CD4-positive, alpha-beta T cell treated with Interleukin-2 at 100 ng/mL for 4 hours (primary cell): ENCODE data around the gene PRDX5.

Source experiments
- DNase-seq: peaks from one replicate; pipeline ENCODE4 v3.0.0-alpha.2; 2020; ENCODE audit warnings: low spot score

The PRDX5 gene

GRCh38 chr11:64347193-64347867 lies 29.4 kb downstream of the PRDX5 start:
- no peak for DNase-seq

- no peak for DNase-seq
Measured at GRCh38 chr11:64348383-64349024, 30.6 kb downstream of the PRDX5 start.

- no peak for DNase-seq
Measured at GRCh38 chr11:64349025-64349387, 31.1 kb downstream of the PRDX5 start.

- DNase-seq, result no peak
Measured at GRCh38 chr11:64349404-64349803, 31.5 kb downstream of the PRDX5 start.

GRCh38 chr11:64351136-64351631 lies 33.3 kb downstream of the PRDX5 start:
- no peak for DNase-seq

- DNase-seq, result no peak
Measured at GRCh38 chr11:64352099-64352994, 34.4 kb downstream of the PRDX5 start.

- DNase-seq, result no peak
Measured at GRCh38 chr11:64352995-64353714, 35.2 kb downstream of the PRDX5 start.

- no peak for DNase-seq
Measured at GRCh38 chr11:64353715-64354506, 36.0 kb downstream of the PRDX5 start.

GRCh38 chr11:64355078-64355940 lies 37.4 kb downstream of the PRDX5 start:
- DNase-seq, result peak; percentile 26

DNA sequence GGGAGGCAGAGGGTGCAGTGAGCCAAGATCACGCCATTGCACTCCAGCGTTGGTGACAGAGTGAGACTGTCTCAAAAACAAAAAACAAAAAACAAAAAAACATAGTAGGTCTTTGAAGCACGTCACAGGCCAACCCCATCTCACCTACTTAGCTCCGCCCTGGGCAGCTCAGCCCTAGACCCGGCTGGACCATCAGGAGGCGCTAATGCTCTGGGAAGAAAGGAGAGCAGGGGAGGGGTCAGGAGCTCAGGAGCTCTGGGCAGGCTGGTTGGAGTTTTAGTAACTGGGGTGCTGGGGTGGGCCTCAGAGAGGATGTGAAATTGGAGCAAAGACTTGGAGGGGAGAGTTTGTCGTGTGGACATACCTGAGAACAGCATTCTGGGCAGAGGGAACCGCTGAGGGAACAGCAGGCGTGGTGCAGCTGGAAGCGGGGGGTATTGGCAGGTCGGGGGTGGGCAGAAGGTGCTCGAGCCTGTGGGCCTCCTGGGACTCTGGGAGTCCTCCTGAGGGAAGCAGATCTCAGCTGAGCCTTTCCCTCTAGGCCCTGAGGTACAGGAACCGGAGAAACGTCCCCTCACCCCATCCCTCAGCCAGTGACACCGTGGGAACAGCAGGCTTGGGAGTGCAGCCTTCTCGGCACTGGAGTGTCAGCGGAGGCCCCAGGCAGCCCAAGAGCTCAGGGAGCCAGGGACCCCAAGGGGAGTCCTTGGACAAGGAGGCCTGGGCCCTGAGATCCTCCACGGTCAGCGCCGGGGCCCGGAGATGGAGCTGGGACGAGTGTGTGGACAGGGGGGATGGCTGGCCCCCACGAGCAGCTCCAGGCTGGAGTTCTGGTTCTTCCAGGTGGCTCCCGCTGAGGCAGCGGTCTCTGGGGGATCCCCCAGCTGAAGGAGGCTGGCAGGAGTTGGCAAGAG lies 38.8 kb downstream of the PRDX5 start:
- DNase-seq, result peak; percentile 13

DNA sequence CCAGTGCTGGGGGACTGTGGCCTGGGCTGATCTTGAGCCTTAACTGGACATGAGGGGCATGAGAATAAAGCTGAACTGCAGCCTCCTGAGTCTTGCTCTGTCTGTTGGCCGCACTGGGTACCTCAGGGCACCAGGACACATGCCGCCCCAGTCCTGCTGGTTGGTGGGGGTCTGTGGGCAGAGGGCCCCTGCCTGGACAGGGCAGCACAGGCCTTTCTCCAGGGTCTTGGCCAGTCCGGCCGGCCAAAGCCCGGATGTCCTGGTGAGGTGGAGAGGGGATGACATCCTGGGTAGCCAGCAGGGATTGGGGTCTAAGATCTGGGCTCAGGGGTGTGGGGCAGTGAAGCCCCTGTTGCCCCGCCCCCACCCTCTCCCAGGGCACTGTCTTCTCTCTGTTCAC lies 39.5 kb downstream of the PRDX5 start:
- DNase-seq, result no peak

DNA sequence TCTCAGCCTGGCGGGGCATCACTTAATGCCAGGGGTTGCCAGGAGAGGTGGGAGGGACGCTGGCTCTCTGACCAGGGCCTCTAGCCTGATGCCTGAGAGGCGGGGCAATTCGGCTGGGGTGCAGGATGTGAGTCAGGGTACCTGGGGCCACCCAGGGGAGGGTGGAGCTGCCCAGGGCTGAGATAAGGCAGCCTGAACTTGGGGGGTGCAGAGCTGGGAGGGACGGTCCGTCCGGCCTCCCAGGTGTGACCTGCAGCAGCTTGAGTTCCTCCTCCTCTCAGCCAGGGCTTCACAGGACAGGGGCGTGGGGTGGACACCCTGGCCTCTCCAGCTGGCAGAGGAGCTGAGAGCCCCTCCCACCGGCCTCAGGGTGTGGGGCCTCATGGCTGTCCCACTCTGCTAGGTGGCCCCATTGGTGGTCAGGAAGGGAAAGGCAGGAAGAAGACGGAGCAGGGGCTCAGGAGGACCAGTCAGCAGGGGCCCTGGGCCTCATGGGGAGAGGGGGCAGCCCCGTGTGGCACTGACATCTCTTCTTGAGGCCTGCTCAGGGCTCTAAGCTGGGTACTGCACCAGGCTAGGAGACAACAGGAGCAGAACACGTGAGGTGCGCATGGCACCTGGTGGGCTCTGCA lies 40.1 kb downstream of the PRDX5 start:
- DNase-seq, result peak; percentile 56

DNA sequence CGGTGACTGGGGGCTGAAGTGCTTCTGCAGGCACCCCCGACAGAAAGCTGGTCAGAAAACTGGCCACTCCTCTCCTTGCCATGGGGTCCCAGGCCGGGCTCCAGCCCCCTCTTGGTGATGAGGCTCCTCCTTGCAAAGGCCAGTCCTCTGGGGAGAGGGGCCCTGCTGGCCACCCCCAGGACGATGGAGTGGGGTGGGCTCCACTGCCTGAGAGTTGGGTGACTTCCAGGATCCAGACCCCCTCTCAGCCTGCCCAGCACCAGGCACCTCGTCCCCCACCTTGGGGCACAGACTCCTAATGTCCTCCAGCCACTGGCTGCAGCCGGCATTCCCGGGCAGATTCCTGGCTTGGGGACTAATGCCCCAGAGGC lies 40.6 kb downstream of the PRDX5 start:
- no peak for DNase-seq

DNA sequence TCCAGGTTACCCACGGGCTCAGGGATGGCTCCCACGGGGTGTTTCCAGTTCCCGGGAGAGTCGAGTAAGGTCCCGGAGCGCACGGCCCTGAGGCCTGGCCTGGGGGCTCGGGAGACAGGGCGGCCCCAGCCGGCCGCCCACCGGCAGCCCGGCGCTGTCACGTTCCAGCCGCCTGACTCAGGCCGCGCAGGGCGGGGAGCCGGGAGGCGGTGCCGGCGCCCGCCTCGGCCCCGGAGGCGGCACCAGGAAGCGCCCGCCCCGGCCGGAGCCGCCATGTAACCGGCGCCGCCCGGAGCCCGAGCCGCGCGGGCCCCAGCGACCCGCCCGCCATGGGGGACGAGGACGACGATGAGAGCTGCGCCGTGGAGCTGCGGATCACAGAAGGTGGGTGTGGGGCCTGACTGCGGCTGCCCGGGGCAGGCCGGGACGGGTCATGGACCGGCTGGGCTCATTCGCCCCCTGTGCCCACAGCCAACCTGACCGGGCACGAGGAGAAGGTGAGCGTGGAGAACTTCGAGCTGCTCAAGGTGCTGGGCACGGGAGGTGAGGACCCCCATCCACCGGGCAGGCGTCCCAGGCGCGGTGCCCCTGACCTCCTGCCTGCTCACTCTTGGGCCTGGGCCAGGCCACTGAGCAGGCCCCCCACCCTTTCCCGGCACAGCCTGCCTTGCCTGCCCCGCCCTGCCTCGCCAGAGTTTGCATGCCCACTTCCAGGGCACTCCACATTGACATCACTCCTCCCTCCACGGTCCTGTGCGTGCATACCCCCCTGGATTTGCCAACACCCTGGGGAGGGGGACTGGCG lies 41.2 kb downstream of the PRDX5 start, which contains the start of gene RPS6KA4:
TSS of gene RPS6KA4 (plus strand) at position 256 of the 805 bp plus-strand sequence. CDS start at position 330, 74 bp downstream.
- peak; percentile 44 for DNase-seq

GRCh38 chr11:64359712-64360445 lies 42.0 kb downstream of the PRDX5 start:
- peak; percentile 14 for DNase-seq

DNA sequence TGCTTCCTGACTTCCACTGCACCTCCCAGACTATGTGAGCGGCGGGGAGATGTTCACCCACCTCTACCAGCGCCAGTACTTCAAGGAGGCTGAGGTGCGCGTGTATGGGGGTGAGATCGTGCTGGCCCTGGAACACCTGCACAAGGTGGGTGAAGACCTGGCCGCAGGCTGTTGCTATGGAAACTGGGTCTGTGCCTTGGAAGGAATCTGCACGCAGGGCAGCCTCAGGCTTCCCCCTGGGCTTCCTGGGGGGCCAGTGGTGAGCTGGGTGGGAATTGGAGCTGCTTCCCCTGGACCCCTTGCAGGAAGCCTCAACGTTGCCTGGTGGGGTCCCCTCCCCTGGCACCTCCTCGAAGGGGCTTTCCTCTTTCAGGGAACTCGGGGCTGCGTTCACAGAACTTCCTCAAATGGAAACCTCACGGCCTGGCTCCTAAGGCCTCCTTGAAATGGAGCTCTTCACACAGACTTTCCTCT lies 42.6 kb downstream of the PRDX5 start:
- no peak for DNase-seq

- DNase-seq, result no peak
Measured at GRCh38 chr11:64361659-64362058, 43.7 kb downstream of the PRDX5 start.
